Stomach smooth muscle (tissue), 2 donors: ENCODE data around the gene WDR4.
"Not testable (repeated sequence)": the region's sequence is repeated elsewhere in the genome, so short reads cannot be mapped to it uniquely, and the experiment has no call there.

Experiments
- H3K27ac ChIP-seq: one replicate; pipeline ENCODE4 v1.7.0; 2013; ENCODE audit warnings: mild to moderate bottlenecking, low read length, inconsistent platforms
- H3K27me3 ChIP-seq, 2 donors: one replicate each; pipeline ENCODE4 v1.7.0; 2013; ENCODE audit warnings: low read length in 2 of 2; ENCODE audit not compliant: insufficient read depth in 2 of 2, control insufficient read depth in 1 of 2
- H3K36me3 ChIP-seq, 2 donors: one replicate each; pipeline ENCODE4 v1.7.0; 2013; ENCODE audit warnings: low read length in 2 of 2; ENCODE audit not compliant: control insufficient read depth in 2 of 2, insufficient read depth in 2 of 2
- H3K4me1 ChIP-seq: one replicate; pipeline ENCODE4 v1.7.0; 2013; ENCODE audit warnings: low read length; ENCODE audit not compliant: control insufficient read depth, insufficient read depth
- H3K4me3 ChIP-seq, 2 donors: one replicate each; pipeline ENCODE4 v1.7.0; 2013; ENCODE audit warnings: low read length in 2 of 2
- H3K9ac ChIP-seq, 2 donors: one replicate each; pipeline ENCODE4 v1.7.0; 2013; ENCODE audit warnings: low read length in 2 of 2, mild to moderate bottlenecking in 1 of 2
- H3K9me3 ChIP-seq, 2 donors: one replicate each; pipeline ENCODE4 v1.7.0; 2013; ENCODE audit warnings: low read length in 2 of 2; ENCODE audit not compliant: control insufficient read depth in 2 of 2
- donor health status: healthy.
- donor health status: Pancreatic carcinoma.

Gene WDR4

GRCh38 chr21:42830456-42831455 is 48.6 kb downstream of the WDR4 start:
- Histone ChIP-seq H3K36me3 (no peaks in the 10 kb centered on the region), H3K27ac (no peak overlapping the region), H3K27me3 (peaks cover 18 to 22% of the 10 kb centered on the region in 2 donors), H3K4me1 (peaks cover 2% of the 10 kb centered on the region), H3K4me3 (no peak overlapping the region), H3K9ac (no peak overlapping the region), H3K9me3 (peaks cover 2 to 4% of the 10 kb centered on the region in 2 donors)

GRCh38 chr21:42829954-42830353 is 49.4 kb downstream of the WDR4 start:
- peaks cover 18 to 22% of the 10 kb centered on the region in 2 donors for H3K27me3 ChIP-seq
- no peaks in the 10 kb centered on the region for H3K36me3 ChIP-seq
- no peak overlapping the region for H3K9ac ChIP-seq
- H3K9me3 ChIP-seq = peaks cover 2 to 4% of the 10 kb centered on the region in 2 donors
- H3K4me3 ChIP-seq = no peak overlapping the region
- peaks cover 2% of the 10 kb centered on the region for H3K4me1 ChIP-seq
- no peak overlapping the region for H3K27ac ChIP-seq

GRCh38 chr21:42829417-42829816 is 49.9 kb downstream of the WDR4 start:
- Histone ChIP-seq H3K9ac (no peak overlapping the region), H3K27ac (no peak overlapping the region), H3K4me1 (peaks cover 2% of the 10 kb centered on the region), H3K4me3 (no peak overlapping the region), H3K27me3 (peaks cover 18 to 22% of the 10 kb centered on the region in 2 donors), H3K9me3 (peaks cover 2 to 4% of the 10 kb centered on the region in 2 donors), H3K36me3 (no peaks in the 10 kb centered on the region)

GRCh38 chr21:42827588-42827987 is 51.8 kb downstream of the WDR4 start:
- peaks cover 18 to 21% of the 10 kb centered on the region in 2 donors for H3K27me3 ChIP-seq
- no peak overlapping the region for H3K4me3 ChIP-seq
- H3K36me3 ChIP-seq = no peaks in the 10 kb centered on the region
- H3K4me1 ChIP-seq = no peaks in the 10 kb centered on the region
- peaks cover 2 to 4% of the 10 kb centered on the region in 2 donors for H3K9me3 ChIP-seq
- H3K27ac ChIP-seq = no peak overlapping the region
- no peak overlapping the region for H3K9ac ChIP-seq

GRCh38 chr21:42820616-42821465 is 58.5 kb downstream of the WDR4 start:
- H3K4me1 ChIP-seq = no peaks in the 10 kb centered on the region
- peaks cover 4 to 12% of the 10 kb centered on the region in 2 donors for H3K27me3 ChIP-seq
- no peaks in the 10 kb centered on the region for H3K36me3 ChIP-seq
- H3K4me3 ChIP-seq = no peak overlapping the region
- H3K27ac ChIP-seq = no peak overlapping the region
- H3K9ac ChIP-seq = no peak overlapping the region
- no peaks in the 10 kb centered on the region for H3K9me3 ChIP-seq

GRCh38 chr21:42819861-42820615 is 59.3 kb downstream of the WDR4 start:
- H3K9me3 ChIP-seq = no peaks in the 10 kb centered on the region
- no peak overlapping the region for H3K27ac ChIP-seq
- peaks cover 4 to 12% of the 10 kb centered on the region in 2 donors for H3K27me3 ChIP-seq
- no peaks in the 10 kb centered on the region for H3K36me3 ChIP-seq
- H3K4me1 ChIP-seq = no peaks in the 10 kb centered on the region
- no peak overlapping the region for H3K9ac ChIP-seq
- H3K4me3 ChIP-seq = no peak overlapping the region

GRCh38 chr21:42818328-42818749 is 61.0 kb downstream of the WDR4 start:
- H3K27ac ChIP-seq = no peak overlapping the region
- no peaks in the 10 kb centered on the region for H3K9me3 ChIP-seq
- no peak overlapping the region for H3K4me3 ChIP-seq
- no peaks in the 10 kb centered on the region for H3K4me1 ChIP-seq
- H3K27me3 ChIP-seq = peaks cover 4 to 12% of the 10 kb centered on the region in 2 donors
- no peak overlapping the region for H3K9ac ChIP-seq
- no peaks in the 10 kb centered on the region for H3K36me3 ChIP-seq

- Histone ChIP-seq H3K4me1 (no peaks in the 10 kb centered on the region), H3K27ac (no peak overlapping the region), H3K9me3 (no peaks in the 10 kb centered on the region), H3K4me3 (no peak overlapping the region), H3K27me3 (peaks cover 0 to 1% of the 10 kb centered on the region in 2 donors), H3K36me3 (no peaks in the 10 kb centered on the region), H3K9ac (no peak overlapping the region)
Observed at GRCh38 chr21:42815217-42815616, 64.1 kb downstream of the WDR4 start.

GRCh38 chr21:42812528-42813241 is 66.7 kb downstream of the WDR4 start:
- H3K27me3 ChIP-seq, H3K4me3 ChIP-seq, H3K36me3 ChIP-seq, H3K9ac ChIP-seq, H3K4me1 ChIP-seq, H3K9me3 ChIP-seq, H3K27ac ChIP-seq: not testable (repeated sequence)

- no peak overlapping the region for H3K27ac ChIP-seq
Observed at GRCh38 chr21:42811960-42812359, 67.4 kb downstream of the WDR4 start.

More at GRCh38 chr21:42811960-42812359, 67.4 kb downstream of the WDR4 start:
- Histone ChIP-seq H3K9ac (no peak overlapping the region), H3K4me3 (no peak overlapping the region), H3K36me3 (no peaks in the 10 kb centered on the region), H3K4me1 (no peaks in the 10 kb centered on the region), H3K9me3 (no peaks in the 10 kb centered on the region), H3K27me3 (peaks cover 4 to 7% of the 10 kb centered on the region in 2 donors)
